Endothelial cell of umbilical vein (primary cell): ENCODE results near the gene GABARAPL1. TPM values are rescaled to one million over a fixed set of nuclear protein-coding genes. Genes with fewer than 3 reads are reported as not detected.

Source experiments
- BruUV-seq: library from RNA; stranded (reverse); fragments of 400-500 nt; replicated peaks from 2 replicates; lab custom pipeline; 2021; lab: Mats Ljungman, UMichigan
- CTCF ChIA-PET: fragments of 300-600, 350-600 bp; sonication (Branson Sonifier 250); formaldehyde crosslinking; loops from one replicate; lab custom pipeline; 2021; ENCODE audit warnings: antibody characterized with exemption, inconsistent platforms; lab: Charles Lee
- POLR2A ChIA-PET: fragments of 300-600, 350-600 bp; sonication (Branson Sonifier 250); formaldehyde crosslinking; loops from one replicate; lab custom pipeline; 2021; ENCODE audit warnings: antibody characterized with exemption, inconsistent platforms; lab: Charles Lee
- DNase-seq: peaks from one replicate; pipeline ENCODE4 v3.0.0-alpha.2; 2011; ENCODE audit warnings: low read depth, low spot score
- FAIRE-seq: peaks from 2 replicates; lab custom pipeline; 2011; peaks lifted over from hg19 to GRCh38; lab: Jason Lieb, UNC
- H2AFZ ChIP-seq: 2 replicates; pipeline ENCODE4 v1.6.0; 2012; ENCODE audit warnings: low read depth, low read length, control low read depth, inconsistent platforms
- H3K27ac ChIP-seq: 2 replicates; pipeline ENCODE4 v1.5.1; 2011; ENCODE audit warnings: low read depth, mild to moderate bottlenecking, control low read depth, low read length, moderate library complexity; ENCODE audit not compliant: insufficient read depth
- H3K27me3 ChIP-seq, 2 experiments: 2 replicates each; pipeline versions ENCODE4 v1.6.0 to v1.6.1; 2011; ENCODE audit warnings: low read length in 2 of 2, mixed read lengths in 1 of 2; ENCODE audit not compliant: control insufficient read depth in 2 of 2, insufficient read depth in 2 of 2
- H3K36me3 ChIP-seq, 2 experiments: 2 replicates in 1 of 2; 3 replicates in 1 of 2; pipeline ENCODE4 v1.5.1; 2011; ENCODE audit warnings: low read length in 2 of 2, mild to moderate bottlenecking in 1 of 2, moderate library complexity in 1 of 2; ENCODE audit not compliant: control insufficient read depth in 2 of 2, insufficient read depth in 2 of 2; ENCODE audit errors: extremely low read depth in 1 of 2
- H3K4me1 ChIP-seq: 3 replicates; pipeline ENCODE4 v1.5.1; 2011; ENCODE audit warnings: mild to moderate bottlenecking, low read length; ENCODE audit not compliant: control insufficient read depth, insufficient read depth; ENCODE audit errors: extremely low read depth
- H3K4me2 ChIP-seq: 2 replicates; pipeline ENCODE4 v1.6.1; 2011; ENCODE audit warnings: low read length, control low read depth, mixed read lengths; ENCODE audit not compliant: insufficient read depth
- H3K4me3 ChIP-seq, 3 experiments: fragments of 200-600 bp in 1 of 3; sonication (generic), shearing (Covaris generic) in 1 of 3; replicated peaks in 1 of 3; 2 replicates each; pipeline ENCODE4 v1.5.1; 2011 to 2016; ENCODE audit warnings: control low read depth in 3 of 3, low read length in 3 of 3, mild to moderate bottlenecking in 2 of 3, inconsistent platforms in 1 of 3, low read depth in 1 of 3, moderate library complexity in 1 of 3; ENCODE audit not compliant: insufficient read depth in 1 of 3
- H3K79me2 ChIP-seq: 2 replicates; pipeline ENCODE4 v1.6.0; 2012; ENCODE audit warnings: low read length, inconsistent platforms; ENCODE audit not compliant: control insufficient read depth, insufficient read depth
- H3K9ac ChIP-seq: replicated peaks from 2 replicates; pipeline ENCODE3; 2011; ENCODE audit warnings: low read length, control low read depth; ENCODE audit not compliant: insufficient read depth; ENCODE audit errors: extremely low read depth
- H3K9me1 ChIP-seq: replicated peaks from 3 replicates; pipeline ENCODE4 v1.6.0; 2011; ENCODE audit warnings: mild to moderate bottlenecking, low read length; ENCODE audit not compliant: control insufficient read depth, insufficient read depth; ENCODE audit errors: extremely low read depth
- H3K9me3 ChIP-seq: replicated peaks from 2 replicates; pipeline ENCODE4 v1.5.1; 2012; ENCODE audit warnings: low read length, inconsistent platforms; ENCODE audit not compliant: control insufficient read depth, insufficient read depth
- H4K20me1 ChIP-seq: replicated peaks from 2 replicates; pipeline ENCODE3; 2011; ENCODE audit warnings: mild to moderate bottlenecking, low read length; ENCODE audit not compliant: control insufficient read depth, insufficient read depth; ENCODE audit errors: extremely low read depth
- EZH2 ChIP-seq: IDR thresholded peaks from 2 replicates; pipeline ENCODE4 v1.6.1; 2012; ENCODE audit warnings: borderline replicate concordance, low read depth, mild to moderate bottlenecking, moderate library complexity, low read length, inconsistent platforms; ENCODE audit not compliant: severe bottlenecking
- FOS ChIP-seq: IDR thresholded peaks from 2 replicates; pipeline ENCODE4 v1.6.1; 2011; ENCODE audit warnings: mild to moderate bottlenecking, low read length, moderate library complexity, borderline replicate concordance; ENCODE audit not compliant: insufficient read depth
- GATA2 ChIP-seq: IDR thresholded peaks from 2 replicates; pipeline ENCODE4 v1.7.0; 2011; ENCODE audit warnings: low read depth, mild to moderate bottlenecking, moderate library complexity, mixed read lengths, low read length; ENCODE audit not compliant: insufficient read length, insufficient read depth
- JUN ChIP-seq: IDR thresholded peaks from 2 replicates; pipeline ENCODE4 v1.6.1; 2011; ENCODE audit warnings: borderline replicate concordance, low read depth; ENCODE audit not compliant: insufficient read length, insufficient read depth
- MYC ChIP-seq: IDR thresholded peaks from one replicate; pipeline ENCODE4 v1.6.1; 2011; ENCODE audit warnings: mild to moderate bottlenecking, low read depth, low read length
- POLR2A ChIP-seq: IDR thresholded peaks from 2 replicates; pipeline ENCODE4 v1.6.1; 2012; ENCODE audit warnings: low read depth, mild to moderate bottlenecking, control low read depth, low read length
- POLR2AphosphoS5 ChIP-seq: IDR thresholded peaks from 2 replicates; pipeline ENCODE4 v1.6.1; 2012; ENCODE audit warnings: low read depth, mild to moderate bottlenecking, control low read depth, low read length, moderate library complexity; ENCODE audit not compliant: insufficient read depth
- dilution Hi-C: fragments of 300-500 bp; cut with MboI; formaldehyde crosslinking; loops from one replicate; pipeline ENCODE4 v1.15.0; 2019; ENCODE audit warnings: low sequenced_read_pairs; ENCODE audit not compliant: extremely low pct_ligation_motif_present
- intact Hi-C: fragments of 100-400 bp; cut with micrococcal nuclease; formaldehyde crosslinking; loops from one replicate; pipeline ENCODE4 v1.10.0; 2022
- polyA plus RNA-seq, 4 experiments: library from polyadenylated mRNA; depleted of rRNA in 3 of 4; stranded (reverse) in 3 of 4; unstranded in 1 of 4; fragments of >200 nt; gene quantifications; 2 replicates each; pipeline versions ENCODE4 v1.2.1 to v1.2.3, GENCODE V29; 2011 to 2012; ENCODE audit warnings: missing spikeins in 1 of 4
- total RNA-seq: library from RNA; stranded (reverse); gene quantifications from 2 replicates; pipeline ENCODE4 v1.2.3, GENCODE V29; 2021
- TF ChIP-seq, protein P1 (sequence below): IDR thresholded peaks from 2 replicates; pipeline ENCODE4 v1.6.1; 2011; ENCODE audit not compliant: insufficient read depth, insufficient read length
- TF ChIP-seq, protein P2 (sequence below), 2 donors: IDR thresholded peaks; 1 replicate in 1 of 2; 2 replicates in 1 of 2; pipeline ENCODE4 v1.5.1; 2011; ENCODE audit warnings: low read length in 2 of 2, mild to moderate bottlenecking in 2 of 2, moderate library complexity in 2 of 2, control low read depth in 1 of 2, inconsistent platforms in 1 of 2, low read depth in 1 of 2; ENCODE audit not compliant: insufficient read depth in 1 of 2; ENCODE audit errors: extremely low read depth in 1 of 2

GABARAPL1 gene
- total and polyA plus RNA-seq, 2 donors (not counting 3 experiments of a cell fraction or from before 2014, with no cell fraction given), result 59.4 to 65.6 TPM

DNA sequence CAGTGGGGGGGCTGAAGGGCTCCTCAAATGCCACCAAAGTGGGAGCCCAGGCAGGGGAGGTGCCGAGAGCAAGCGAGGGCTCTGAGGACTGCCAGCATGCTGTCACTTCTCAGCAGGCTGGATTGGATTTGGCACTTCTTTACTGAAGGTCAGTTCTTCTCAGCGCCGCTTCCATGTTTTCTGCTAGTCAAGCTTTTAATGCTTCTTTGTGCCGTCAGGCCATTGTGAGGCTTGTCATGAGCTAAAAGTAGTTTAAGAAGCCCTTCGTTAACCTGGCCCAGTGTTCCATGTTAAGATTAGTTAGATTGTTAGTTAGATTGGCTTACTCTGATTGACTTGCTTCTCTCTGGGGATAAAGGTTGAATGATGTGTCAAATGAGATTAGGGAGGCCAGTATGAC is 13.4 kb downstream of the GABARAPL1 start:
- no peaks in the 10 kb centered on the region for H3K9me1 ChIP-seq
- ChIA-PET CTCF (no interaction called here), POLR2A (no interaction called here)
- H3K9ac ChIP-seq, result no peak overlapping the region
- H3K27me3 ChIP-seq, result no peaks in the 10 kb centered on the region
- H3K9me3 ChIP-seq, result no peaks in the 10 kb centered on the region
- peaks cover under 1% of the 10 kb centered on the region for H3K4me1 ChIP-seq
- TF ChIP-seq, protein P1, sequence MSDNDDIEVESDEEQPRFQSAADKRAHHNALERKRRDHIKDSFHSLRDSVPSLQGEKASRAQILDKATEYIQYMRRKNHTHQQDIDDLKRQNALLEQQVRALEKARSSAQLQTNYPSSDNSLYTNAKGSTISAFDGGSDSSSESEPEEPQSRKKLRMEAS, result no peak
- TF ChIP-seq JUN, result no peak
- TF ChIP-seq FOS, result no peak
- TF ChIP-seq, protein P2, sequence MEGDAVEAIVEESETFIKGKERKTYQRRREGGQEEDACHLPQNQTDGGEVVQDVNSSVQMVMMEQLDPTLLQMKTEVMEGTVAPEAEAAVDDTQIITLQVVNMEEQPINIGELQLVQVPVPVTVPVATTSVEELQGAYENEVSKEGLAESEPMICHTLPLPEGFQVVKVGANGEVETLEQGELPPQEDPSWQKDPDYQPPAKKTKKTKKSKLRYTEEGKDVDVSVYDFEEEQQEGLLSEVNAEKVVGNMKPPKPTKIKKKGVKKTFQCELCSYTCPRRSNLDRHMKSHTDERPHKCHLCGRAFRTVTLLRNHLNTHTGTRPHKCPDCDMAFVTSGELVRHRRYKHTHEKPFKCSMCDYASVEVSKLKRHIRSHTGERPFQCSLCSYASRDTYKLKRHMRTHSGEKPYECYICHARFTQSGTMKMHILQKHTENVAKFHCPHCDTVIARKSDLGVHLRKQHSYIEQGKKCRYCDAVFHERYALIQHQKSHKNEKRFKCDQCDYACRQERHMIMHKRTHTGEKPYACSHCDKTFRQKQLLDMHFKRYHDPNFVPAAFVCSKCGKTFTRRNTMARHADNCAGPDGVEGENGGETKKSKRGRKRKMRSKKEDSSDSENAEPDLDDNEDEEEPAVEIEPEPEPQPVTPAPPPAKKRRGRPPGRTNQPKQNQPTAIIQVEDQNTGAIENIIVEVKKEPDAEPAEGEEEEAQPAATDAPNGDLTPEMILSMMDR (IDR thresholded peaks at IDR 0.05; ENCODE audit: extremely low read depth in 1 of 2, insufficient read depth in 1 of 2, low read depth in 1 of 2, low read length in 2 of 2), result no peak
- TF ChIP-seq GATA2, result no peak
- no peak for TF ChIP-seq POLR2AphosphoS5
- no peak for TF ChIP-seq EZH2
- TF ChIP-seq POLR2A, result no peak
- TF ChIP-seq MYC, result no peak
- intact Hi-C loops (no loop called here), dilution Hi-C loops (no loop called here)
- DNase-seq (no peak), FAIRE-seq (no peak)
- H3K4me2 ChIP-seq, result no peak overlapping the region
- BruUV-seq, result no TSS peak
- peaks cover 20 to 23% of the 10 kb centered on the region in 2 experiments for H3K36me3 ChIP-seq
- H3K27ac ChIP-seq, result no peak overlapping the region
- H2AFZ ChIP-seq, result no peak overlapping the region
- no peaks in the 10 kb centered on the region for H3K79me2 ChIP-seq
- no peak overlapping the region for H3K4me3 ChIP-seq
- no peaks in the 10 kb centered on the region for H4K20me1 ChIP-seq
